Osteocyte (in vitro differentiated cells): Measurements from ENCODE around the gene UNC119B. TPM values are rescaled to one million over a fixed set of nuclear protein-coding genes. Genes with fewer than 3 reads are reported as not detected.
"Not testable (repeated sequence)": the region's sequence is repeated elsewhere in the genome, so short reads cannot be mapped to it uniquely, and the experiment has no call there.

Experiments used
- DNase-seq: peaks from one replicate; pipeline ENCODE4 v3.0.0; 2021; ENCODE audit warnings: mixed read lengths; ENCODE audit not compliant: unreplicated experiment; ENCODE audit errors: extremely low spot score
- H3K27ac Mint-ChIP-seq: one replicate; pipeline ENCODE4 v1.8.0; 2021; ENCODE audit warnings: mild to moderate bottlenecking, mixed read lengths; ENCODE audit not compliant: unreplicated experiment
- H3K27me3 Mint-ChIP-seq: one replicate; pipeline ENCODE4 v1.8.0; 2021; ENCODE audit warnings: mixed read lengths; ENCODE audit not compliant: unreplicated experiment
- H3K36me3 Mint-ChIP-seq: one replicate; pipeline ENCODE4 v1.8.0; 2021; ENCODE audit warnings: mixed read lengths; ENCODE audit not compliant: unreplicated experiment
- H3K4me1 Mint-ChIP-seq: one replicate; pipeline ENCODE4 v1.8.0; 2021; ENCODE audit warnings: mixed read lengths; ENCODE audit not compliant: unreplicated experiment
- H3K4me3 Mint-ChIP-seq: one replicate; pipeline ENCODE4 v1.8.0; 2021; ENCODE audit warnings: mild to moderate bottlenecking, moderate library complexity, mixed read lengths; ENCODE audit not compliant: unreplicated experiment
- H3K9me3 Mint-ChIP-seq: one replicate; pipeline ENCODE4 v1.8.0; 2021; ENCODE audit warnings: mixed read lengths; ENCODE audit not compliant: unreplicated experiment
- CTCF ChIP-seq: fragments of 200-600 bp; sonication (generic); IDR thresholded peaks from 2 replicates; pipeline ENCODE4 v1.5.0; 2021; ENCODE audit warnings: antibody characterized with exemption, mild to moderate bottlenecking, moderate library complexity
- total RNA-seq: library from RNA; stranded (reverse); gene quantifications from 2 replicates; pipeline ENCODE4 v1.2.1, GENCODE V29; 2021

The UNC119B gene
- total RNA-seq, 1 donor from 2014 or later: 27.9 TPM

GRCh38 chr12:120668091-120668867 is 42.0 kb upstream of the UNC119B start:
- H3K4me1 Mint-ChIP-seq: peaks cover 4% of the 10 kb centered on the region

GRCh38 chr12:120668868-120669840 is 41.1 kb upstream of the UNC119B start:
- no peak for DNase-seq
- Mint-ChIP-seq H3K27me3 (peaks cover 3% of the 10 kb centered on the region), H3K27ac (no peak overlapping the region), H3K4me3 (no peak overlapping the region), H3K36me3 (no peaks in the 10 kb centered on the region), H3K4me1 (peaks cover 4% of the 10 kb centered on the region), H3K9me3 (no peaks in the 10 kb centered on the region)
- TF ChIP-seq CTCF: no peak

More at GRCh38 chr12:120668091-120668867, 42.0 kb upstream of the UNC119B start:
- H3K4me3 Mint-ChIP-seq: no peak overlapping the region
- H3K9me3 Mint-ChIP-seq: no peaks in the 10 kb centered on the region
- no peaks in the 10 kb centered on the region for H3K36me3 Mint-ChIP-seq
- no peak overlapping the region for H3K27ac Mint-ChIP-seq
- no peak for TF ChIP-seq CTCF
- DNase-seq: no peak
- peaks cover 5% of the 10 kb centered on the region for H3K27me3 Mint-ChIP-seq

GRCh38 chr12:120670237-120670636 is 40.0 kb upstream of the UNC119B start:
- not testable (repeated sequence) for H3K4me3 Mint-ChIP-seq, H3K4me1 Mint-ChIP-seq, H3K27ac Mint-ChIP-seq, H3K27me3 Mint-ChIP-seq, H3K9me3 Mint-ChIP-seq, DNase-seq, H3K36me3 Mint-ChIP-seq

GRCh38 chr12:120670667-120671066 is 39.6 kb upstream of the UNC119B start:
- Mint-ChIP-seq H3K4me1 (peaks cover 4% of the 10 kb centered on the region), H3K36me3 (no peaks in the 10 kb centered on the region), H3K27ac (no peak overlapping the region), H3K4me3 (no peak overlapping the region), H3K27me3 (peaks cover 5% of the 10 kb centered on the region), H3K9me3 (no peaks in the 10 kb centered on the region)
- no peak for DNase-seq
- no peak for TF ChIP-seq CTCF

GRCh38 chr12:120674097-120674636 is 36.1 kb upstream of the UNC119B start:
- no peaks in the 10 kb centered on the region for H3K36me3 Mint-ChIP-seq
- peaks cover 5% of the 10 kb centered on the region for H3K27me3 Mint-ChIP-seq
- H3K9me3 Mint-ChIP-seq: no peaks in the 10 kb centered on the region
- TF ChIP-seq CTCF: no peak
- H3K4me1 Mint-ChIP-seq: peaks cover 2% of the 10 kb centered on the region
- no peak for DNase-seq
- H3K27ac Mint-ChIP-seq: no peak overlapping the region
- no peak overlapping the region for H3K4me3 Mint-ChIP-seq
